OCI-LY1 (cell line): Measurements from ENCODE around the gene TYSND1.

Experiments used
- CTCF ChIP-seq: fragments of 200-600 bp; sonication (generic), shearing (Covaris generic); IDR thresholded peaks from 2 replicates; pipeline ENCODE4 v1.5.1; 2017; ENCODE audit warnings: mild to moderate bottlenecking, antibody characterized with exemption, low read length, moderate library complexity, mixed read lengths
- EZH2 ChIP-seq: fragments of 200-600 bp; sonication (generic), shearing (Covaris generic); IDR thresholded peaks from 2 replicates; pipeline ENCODE4 v1.8.0; 2017; ENCODE audit warnings: borderline replicate concordance, mixed run types, mild to moderate bottlenecking, antibody characterized with exemption, low read length, moderate library complexity, mixed read lengths

- TF ChIP-seq CTCF (no peak), EZH2 (no peak)
Observed at GRCh38 chr10:70096016-70096704, 50.3 kb downstream of the TYSND1 start.
